Panc1 (cell line): ENCODE measurements around the gene MTPN. TPM values are rescaled to one million over a fixed set of nuclear protein-coding genes. Genes with fewer than 3 reads are reported as not detected.

Source experiments
- ATAC-seq: fragments of 200-7000 bp; cut with Tn5 transposase; 2 replicates; pipeline ENCODE4 v1.9.1; 2020; ENCODE audit warnings: mild to moderate bottlenecking, moderate library complexity
- BruUV-seq: library from RNA; stranded (reverse); fragments of 400-500 nt; replicated peaks from 2 replicates; lab custom pipeline; 2021; lab: Mats Ljungman, UMichigan
- CTCF ChIA-PET: fragments of 300-600 bp; sonication (Branson Sonifier 250); formaldehyde crosslinking; loops from one replicate; lab custom pipeline; 2022; ENCODE audit warnings: antibody characterized with exemption; lab: Charles Lee
- POLR2A ChIA-PET: fragments of 300-600 bp; sonication (Branson Sonifier 250); formaldehyde crosslinking; loops from one replicate; lab custom pipeline; 2022; ENCODE audit warnings: antibody characterized with exemption; lab: Charles Lee
- DNase-seq: peaks from one replicate; pipeline ENCODE4 v3.0.0-alpha.2; 2010; ENCODE audit warnings: low read depth, low spot score
- H3K27ac ChIP-seq: 2 replicates; pipeline ENCODE4 v1.5.1; 2011; ENCODE audit warnings: mild to moderate bottlenecking, low read length, inconsistent platforms
- H3K27me3 ChIP-seq: fragments of 200-500 bp; sonication (Bioruptor generic); 2 replicates; pipeline ENCODE4 v1.6.0; 2014; ENCODE audit warnings: low read length, inconsistent platforms; ENCODE audit not compliant: control insufficient read depth, insufficient read depth
- H3K36me3 ChIP-seq: fragments of 200-500 bp; sonication (Bioruptor generic); 2 replicates; pipeline ENCODE4 v1.5.1; 2014; ENCODE audit warnings: inconsistent platforms, mild to moderate bottlenecking, low read length, moderate library complexity; ENCODE audit not compliant: control insufficient read depth, insufficient read depth
- H3K4me1 ChIP-seq: 2 replicates; pipeline ENCODE4 v1.5.1; 2011; ENCODE audit warnings: inconsistent platforms, mild to moderate bottlenecking, low read length, moderate library complexity; ENCODE audit not compliant: control insufficient read depth, insufficient read depth
- H3K4me3 ChIP-seq, 2 experiments: 2 replicates each; pipeline ENCODE4 v1.5.1; 2011 to 2012; ENCODE audit warnings: low read depth in 2 of 2, low read length in 2 of 2, mild to moderate bottlenecking in 2 of 2, inconsistent platforms in 1 of 2, moderate library complexity in 1 of 2
- H3K9me3 ChIP-seq: fragments of 200-500 bp; sonication (Bioruptor generic); 2 replicates; pipeline ENCODE4 v1.5.1; 2014; ENCODE audit warnings: low read depth, mild to moderate bottlenecking, inconsistent platforms, low read length, moderate library complexity; ENCODE audit not compliant: control insufficient read depth, insufficient read depth
- CTCF ChIP-seq: fragments of 450-650 bp; IDR thresholded peaks from 2 replicates; pipeline ENCODE4 v1.5.1; 2017; ENCODE audit warnings: mild to moderate bottlenecking
- POLR2AphosphoS5 ChIP-seq: IDR thresholded peaks from 2 replicates; pipeline ENCODE4 v1.6.1; 2012; ENCODE audit warnings: mild to moderate bottlenecking, low read depth, low read length, moderate library complexity
- REST ChIP-seq, 2 experiments: IDR thresholded peaks; 2 replicates each; pipeline ENCODE4 v1.6.1; 2011 to 2012; ENCODE audit warnings: low read depth in 2 of 2, control low read depth in 1 of 2, low read length in 1 of 2, mild to moderate bottlenecking in 1 of 2, moderate library complexity in 1 of 2; ENCODE audit not compliant: insufficient read depth in 1 of 2
- SIN3A ChIP-seq: IDR thresholded peaks from 2 replicates; pipeline ENCODE4 v1.6.1; 2012; ENCODE audit warnings: low read depth, mild to moderate bottlenecking, low read length, moderate library complexity, borderline replicate concordance; ENCODE audit not compliant: insufficient read depth
- TCF7L2 ChIP-seq: IDR thresholded peaks from 2 replicates; pipeline ENCODE4 v1.6.1; 2011; ENCODE audit warnings: mild to moderate bottlenecking, low read depth, low read length, inconsistent platforms
- in situ Hi-C: cut with HindIII; loops from 2 replicates; pipeline ENCODE4 v1.10.0; 2016; ENCODE audit warnings: low sequenced_read_pairs, low pct_unique_long_range_greater_than_20kb
- intact Hi-C: fragments of 100-400 bp; cut with micrococcal nuclease; formaldehyde crosslinking; loops from one replicate; pipeline ENCODE4 v1.10.0; 2022; ENCODE audit not compliant: unreplicated experiment
- total RNA-seq: library from RNA; stranded (reverse); gene quantifications from one replicate; pipeline ENCODE4 v1.2.1, GENCODE V29; 2021; ENCODE audit not compliant: unreplicated experiment

Gene MTPN
- total RNA-seq, 1 experiment from 2014 or later = 177 TPM

GRCh38 chr7:135960709-135961451 is 16.3 kb downstream of the MTPN start:
- no peak for TF ChIP-seq POLR2AphosphoS5
- no peaks in the 10 kb centered on the region for H3K27me3 ChIP-seq
- POLR2A ChIA-PET = no interaction called here
- H3K27ac ChIP-seq = no peak overlapping the region
- no TSS peak for BruUV-seq
- CTCF ChIA-PET = no interaction called here
- no peak for DNase-seq
- H3K4me3 ChIP-seq = no peak overlapping the region
- H3K36me3 ChIP-seq = no peaks in the 10 kb centered on the region; the same call in 1 of the 2 replicates
- 0 out of 2 replicates have a peak, but pooled peaks cover under 1% of the 10 kb centered on the region for H3K4me1 ChIP-seq
- no peak for ATAC-seq
- H3K9me3 ChIP-seq = no peaks in the 10 kb centered on the region
- in situ Hi-C loops (no loop called here), intact Hi-C loops (no loop called here)

- no peak overlapping the region for H3K4me3 ChIP-seq
- POLR2A ChIA-PET = no interaction called here
- no peaks in the 10 kb centered on the region for H3K4me1 ChIP-seq
- ATAC-seq = no peak
- TF ChIP-seq TCF7L2 (no peak), REST (IDR thresholded peaks at IDR 0.05; ENCODE audit: insufficient read depth in 1 of 2, low read depth in 2 of 2, low read length in 1 of 2) (no peak), SIN3A (no peak), CTCF (no peak), POLR2AphosphoS5 (no peak)
- no peaks in the 10 kb centered on the region; the same call in 1 of the 2 replicates for H3K36me3 ChIP-seq
- CTCF ChIA-PET = no interaction called here
- H3K27me3 ChIP-seq = no peaks in the 10 kb centered on the region
- in situ Hi-C loops (no loop called here), intact Hi-C loops (no loop called here)
- BruUV-seq = no TSS peak
- no peaks in the 10 kb centered on the region for H3K9me3 ChIP-seq
- DNase-seq = no peak
- H3K27ac ChIP-seq = no peak overlapping the region
Observed at GRCh38 chr7:135959646-135960363, 17.4 kb downstream of the MTPN start.

GRCh38 chr7:135958173-135958572 is 19.0 kb downstream of the MTPN start:
- no peak for ATAC-seq
- Histone ChIP-seq H3K27me3 (no peaks in the 10 kb centered on the region), H3K36me3 (no peaks in the 10 kb centered on the region), H3K4me3 (no peak overlapping the region), H3K4me1 (no peaks in the 10 kb centered on the region), H3K9me3 (no peaks in the 10 kb centered on the region), H3K27ac (no peak overlapping the region)
- intact Hi-C loops = no loop called here
- TF ChIP-seq POLR2AphosphoS5 (no peak), TCF7L2 (no peak), CTCF (no peak), SIN3A (no peak), REST (IDR thresholded peaks at IDR 0.05; ENCODE audit: insufficient read depth in 1 of 2, low read depth in 2 of 2, low read length in 1 of 2) (no peak)
- ChIA-PET CTCF (no interaction called here), POLR2A (interaction anchor here (0.6 kb wide), 1 partner anchor 14 kb away, joined by 5 read pairs; no protein-coding TSS in a partner anchor)
- in situ Hi-C loops = no loop called here
- no TSS peak for BruUV-seq
- DNase-seq = no peak
